Glomerular endothelial cell (primary cell): ENCODE results near the gene HDAC1. TPM values are rescaled to one million over a fixed set of nuclear protein-coding genes. Genes with fewer than 3 reads are reported as not detected.

Experiments
- DNase-seq: peaks from one replicate; pipeline ENCODE4 v3.0.0-alpha.2; 2011; ENCODE audit warnings: low read depth, low spot score; ENCODE audit errors: extremely low read depth
- total RNA-seq: library from RNA; depleted of rRNA; stranded (reverse); fragments of >200 nt; gene quantifications from 2 replicates; pipeline ENCODE4 v1.2.3, GENCODE V29; 2015

HDAC1 gene
- total RNA-seq, 1 donor from 2014 or later = 150 TPM

GRCh38 chr1:32364836-32365235 is 73.0 kb downstream of the HDAC1 start:
- DNase-seq = no peak

- no peak for DNase-seq
These were observed 73.6 kb downstream of the HDAC1 start for GRCh38 chr1:32365445-32365844.

GRCh38 chr1:32367912-32368635 is 76.2 kb downstream of the HDAC1 start:
- no peak for DNase-seq

- no peak for DNase-seq
These were observed 80.4 kb downstream of the HDAC1 start for GRCh38 chr1:32372149-32372756.

GRCh38 chr1:32373996-32374592 is 82.2 kb downstream of the HDAC1 start:
- DNase-seq = no peak

- DNase-seq = no peak
These were observed 84.3 kb downstream of the HDAC1 start for GRCh38 chr1:32376199-32376598.

- no peak for DNase-seq
These were observed 85.8 kb downstream of the HDAC1 start for GRCh38 chr1:32377541-32378220.

- DNase-seq = no peak
These were observed 88.2 kb downstream of the HDAC1 start for GRCh38 chr1:32380057-32380456.

Other genes with a start within 250 kb of the HDAC1 start
- gene TMEM39B, start 219.1 kb upstream of the HDAC1 start, total RNA-seq = 9.5 and 10.3 TPM in 2 replicates
- gene KPNA6, start 184.0 kb upstream of the HDAC1 start, total RNA-seq = 50.3 and 51.1 TPM in 2 replicates
- gene TXLNA, start 112.4 kb upstream of the HDAC1 start, total RNA-seq = 72.3 and 74.8 TPM in 2 replicates
- gene CCDC28B, start 91.5 kb upstream of the HDAC1 start, total RNA-seq = 17.5 and 21.4 TPM in 2 replicates
- 0.97 and 3.4 TPM in 2 replicates for gene IQCC, start 86.4 kb upstream of the HDAC1 start, total RNA-seq
- not detected in 2 replicates for gene DCDC2B, start 83.0 kb upstream of the HDAC1 start, total RNA-seq
- gene TMEM234, start 69.7 kb upstream of the HDAC1 start, total RNA-seq = 15.9 and 16.6 TPM in 2 replicates
- 234 and 362 TPM in 2 replicates for gene EIF3I, start 69.7 kb upstream of the HDAC1 start, total RNA-seq
- gene FAM167B, start 44.9 kb upstream of the HDAC1 start, total RNA-seq = 101 and 121 TPM in 2 replicates
- 0.35 and 1.1 TPM in 2 replicates for gene LCK, start 40.8 kb upstream of the HDAC1 start, total RNA-seq
- gene MARCKSL1, start 44.1 kb downstream of the HDAC1 start, total RNA-seq = 355 and 455 TPM in 2 replicates
- 3.5 and 5.5 TPM in 2 replicates for gene FAM229A, start 70.4 kb downstream of the HDAC1 start, total RNA-seq
- gene TSSK3, start 70.5 kb downstream of the HDAC1 start, total RNA-seq = 0.47 TPM in 1 of 2 replicates, not detected in the other
- 75.0 and 117 TPM in 2 replicates for gene BSDC1, start 102.4 kb downstream of the HDAC1 start, total RNA-seq
- gene ZBTB8B, start 173.0 kb downstream of the HDAC1 start, total RNA-seq = not detected in 2 replicates
- gene ZBTB8A, start 247.3 kb downstream of the HDAC1 start, total RNA-seq = 8.4 and 10.4 TPM in 2 replicates